GM18873 (cell line): Measurements from ENCODE around the gene PLD3.

ENCODE experiments used
- ATAC-seq: cut with Tn5 transposase; IDR thresholded peaks from one replicate; pipeline ENCODE4 v1.9.1; 2021; ENCODE audit warnings: mild to moderate bottlenecking, moderate library complexity, moderate number of reproducible peaks; ENCODE audit not compliant: unreplicated experiment, low FRiP score

PLD3 gene

DNA sequence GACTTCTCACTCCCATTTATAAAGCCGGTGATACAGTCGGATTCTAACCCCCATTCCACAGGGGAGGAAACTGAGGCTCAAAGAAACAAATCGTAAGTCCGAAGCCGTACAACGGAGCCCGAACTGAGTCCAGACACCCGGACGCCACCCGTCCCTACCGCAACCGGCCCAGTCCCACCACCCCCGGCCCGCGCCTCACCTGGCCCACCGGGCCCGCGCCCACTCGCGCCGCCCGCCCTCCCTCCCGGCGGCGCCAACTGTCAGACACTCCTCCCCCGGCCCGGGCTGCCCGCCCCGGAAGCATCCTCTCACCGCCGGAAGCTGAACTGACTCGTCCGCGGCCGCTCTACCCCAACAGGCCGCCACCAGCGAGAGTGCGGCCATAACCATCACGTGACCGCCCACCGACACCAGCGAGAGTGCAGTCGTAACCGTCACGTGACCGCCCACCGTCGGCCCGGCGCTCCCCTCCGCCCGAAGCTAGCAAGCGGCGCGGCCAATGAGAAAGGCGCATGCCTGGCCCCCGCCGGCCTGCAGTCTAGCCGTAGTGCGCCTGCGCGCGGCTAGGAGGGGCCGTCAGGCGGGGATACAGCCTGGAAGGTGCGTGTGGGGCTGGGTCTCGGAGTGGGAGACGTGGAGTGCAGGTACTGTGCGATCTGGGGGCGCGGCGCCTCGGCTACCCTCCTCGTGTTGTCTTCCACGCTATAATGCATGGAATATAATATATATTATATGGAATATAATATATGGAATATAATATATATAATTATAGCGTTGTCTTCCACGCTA is at the start of gene PLD3, which contains the start of gene C19orf47:
TSS of gene PLD3 (plus strand) at position 571 of the 789 bp plus-strand sequence. CDS start 17,789 bp downstream, outside the sequence.
TSS of gene C19orf47 (minus strand) at position 273 of the 789 bp plus-strand sequence. CDS start 6,540 bp downstream, outside the sequence.
- peak; percentile 88 for ATAC-seq

DNA sequence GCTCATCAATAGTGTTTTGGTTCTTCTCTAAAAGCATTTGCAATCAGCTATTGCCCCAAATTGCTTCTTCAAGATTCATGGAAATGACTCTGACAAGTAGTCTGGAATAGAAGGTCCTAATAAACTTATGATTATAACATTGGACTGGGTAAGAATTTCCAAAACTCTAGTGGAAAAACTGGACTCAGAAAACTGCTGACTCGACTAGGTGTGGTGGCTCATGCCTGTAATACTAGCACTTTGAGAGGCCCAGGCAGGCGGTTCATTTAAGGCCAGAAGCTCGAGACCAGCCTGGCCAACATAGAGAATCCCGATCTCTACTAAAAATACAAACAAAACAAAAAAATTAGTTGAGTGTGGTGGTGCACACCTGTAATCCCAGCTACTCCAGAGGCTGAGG is 47.8 kb upstream of the PLD3 start:
- no peak for ATAC-seq

DNA sequence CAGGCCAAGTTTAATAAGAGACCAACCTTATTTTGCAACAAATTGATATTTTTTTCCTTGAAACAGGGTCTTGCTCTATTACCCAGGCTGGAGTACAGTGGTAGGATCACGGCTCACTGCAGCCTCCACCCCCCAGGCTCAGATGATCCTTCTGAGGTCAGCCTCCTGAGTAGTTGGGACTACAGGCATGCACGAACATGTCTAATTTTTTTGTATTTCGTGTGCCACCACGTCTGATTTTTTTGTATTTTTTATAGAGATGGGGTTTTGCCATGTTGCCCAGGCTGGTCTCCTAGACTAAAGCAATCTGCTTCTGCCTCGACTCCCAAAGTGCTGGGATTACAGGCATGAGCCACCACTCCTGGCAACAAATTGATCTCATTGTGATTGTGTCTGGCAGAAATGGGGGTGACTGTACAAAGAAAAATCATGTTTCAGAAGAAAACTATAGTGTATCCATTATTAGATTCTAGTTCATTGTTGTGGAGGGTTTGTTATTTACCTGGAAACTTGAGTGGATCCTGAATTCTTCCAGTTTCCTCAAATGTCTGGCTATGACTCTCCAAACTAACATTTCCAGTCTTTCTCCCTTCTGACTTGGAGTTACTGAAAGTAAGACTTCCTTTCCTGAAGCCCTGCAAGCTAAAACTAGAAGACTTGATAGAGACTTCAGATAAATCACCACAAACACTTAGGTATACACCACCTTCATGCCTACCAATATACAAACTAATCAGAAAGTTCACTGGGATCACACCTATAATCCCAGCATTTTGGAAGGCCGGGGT is 46.1 kb upstream of the PLD3 start:
- no peak for ATAC-seq

GRCh38 chr19:40303765-40304164 is 44.7 kb upstream of the PLD3 start:
- no peak for ATAC-seq

- no peak for ATAC-seq
These were observed 44.2 kb upstream of the PLD3 start for GRCh38 chr19:40304306-40304705.

GRCh38 chr19:40305403-40305802 is 43.1 kb upstream of the PLD3 start:
- ATAC-seq: no peak

DNA sequence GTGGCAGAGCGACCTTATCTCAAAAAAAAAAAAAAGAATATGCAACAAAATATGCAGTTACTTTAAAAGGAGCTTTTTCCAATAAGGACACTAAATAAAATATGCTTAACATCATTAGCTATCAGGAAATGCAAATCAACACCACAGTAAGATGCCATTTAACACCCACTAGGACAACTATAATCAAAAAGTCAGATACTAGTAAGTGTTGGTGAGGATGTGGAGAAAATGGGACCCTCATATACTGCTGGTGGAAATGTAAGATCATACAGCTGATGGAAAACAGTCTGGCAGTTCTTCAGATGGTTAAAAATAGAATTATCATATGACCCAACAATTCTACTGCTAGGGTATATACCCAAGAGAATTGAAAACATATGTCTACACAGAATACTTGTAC is 38.8 kb upstream of the PLD3 start:
- no peak for ATAC-seq

- ATAC-seq: no peak
These were observed 36.0 kb upstream of the PLD3 start for GRCh38 chr19:40312533-40312932.

DNA sequence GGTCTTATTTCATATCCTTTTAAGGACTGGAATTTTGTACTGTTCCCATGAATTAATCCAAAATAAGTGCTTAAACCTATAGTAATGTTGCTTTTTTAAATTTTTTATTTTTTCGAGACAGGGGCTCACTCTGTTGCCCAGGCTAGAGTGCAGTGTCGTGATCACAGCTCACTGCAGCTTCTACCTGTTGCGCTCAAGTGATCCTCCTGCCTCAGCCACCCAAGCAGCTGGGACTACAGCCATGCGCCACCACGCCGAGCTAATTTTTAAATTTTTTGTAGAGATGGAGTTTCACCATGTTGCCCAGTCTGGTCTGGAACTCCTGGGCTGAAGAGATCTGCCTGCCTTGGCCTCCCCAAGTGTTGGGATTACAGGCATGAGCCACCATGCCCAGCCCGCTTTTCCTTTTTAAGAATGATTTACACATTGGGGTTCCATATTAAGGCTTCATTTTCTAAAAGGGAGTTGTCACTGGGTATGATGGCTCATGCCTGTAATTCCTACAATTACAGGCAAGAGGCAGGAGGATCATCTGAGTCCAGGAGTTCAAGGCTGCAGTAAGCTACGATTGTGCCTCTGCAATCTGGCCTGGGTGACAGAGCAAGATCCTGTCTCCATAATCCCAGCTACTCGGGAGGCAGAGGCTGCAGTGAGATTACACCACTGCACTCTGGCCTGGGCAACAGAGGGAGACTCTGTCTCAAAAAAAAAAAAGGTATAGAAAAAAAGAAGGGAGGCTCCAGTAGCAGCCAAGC is 35.1 kb upstream of the PLD3 start:
- ATAC-seq: no peak

DNA sequence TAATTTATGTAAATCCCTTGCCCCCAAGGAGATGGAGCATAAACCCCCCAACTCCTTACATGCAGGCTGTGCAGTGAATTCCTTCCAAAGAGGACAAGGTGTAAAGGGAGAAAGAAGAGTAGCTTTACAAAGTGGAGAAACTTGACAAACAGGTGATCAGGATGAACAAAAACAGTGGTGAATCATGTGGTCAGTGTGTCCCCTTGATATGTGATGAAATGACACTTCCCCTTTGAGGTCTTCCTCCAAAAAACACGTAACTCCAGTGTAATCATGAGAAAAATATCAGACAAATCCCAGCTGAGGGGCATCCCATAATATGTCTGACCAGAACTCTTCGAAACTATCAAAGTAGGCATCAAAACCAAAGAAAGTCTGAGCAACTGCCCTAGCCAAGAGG is 33.8 kb upstream of the PLD3 start:
- no peak for ATAC-seq

DNA sequence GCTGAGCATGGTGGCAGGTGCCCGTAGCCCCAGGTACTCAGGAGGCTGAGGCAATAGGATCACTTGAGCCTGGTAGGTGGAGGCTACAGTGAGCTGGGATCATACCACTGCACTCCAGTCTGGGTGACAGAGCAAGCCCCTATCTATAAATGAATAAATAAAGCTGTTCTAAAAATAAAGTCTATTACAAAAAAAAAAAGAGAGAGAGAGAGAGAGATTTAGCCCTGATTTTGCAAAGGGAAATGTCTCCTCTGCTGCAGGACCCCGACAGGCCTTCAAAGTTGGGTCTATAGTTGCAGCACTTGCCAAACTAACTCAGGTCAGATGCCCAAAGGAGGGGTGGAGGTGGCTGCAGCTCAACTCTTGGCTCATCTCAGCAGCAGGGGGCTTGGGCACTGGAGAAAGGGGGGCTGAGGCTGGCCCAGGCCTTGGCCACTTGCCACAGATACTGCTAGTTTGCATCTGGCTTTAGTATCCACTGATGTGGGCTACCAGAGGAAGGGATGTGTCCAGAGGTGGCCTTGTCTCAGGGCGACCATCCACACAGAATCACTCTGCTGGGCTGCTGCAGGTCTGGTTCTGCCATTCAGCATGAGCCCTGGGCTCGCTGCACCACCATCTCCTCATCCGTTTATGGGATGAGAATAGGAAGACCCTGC is 32.6 kb upstream of the PLD3 start:
- no peak for ATAC-seq

- ATAC-seq: no peak
These were observed 31.2 kb upstream of the PLD3 start for GRCh38 chr19:40317338-40317737.

- no peak for ATAC-seq
These were observed 27.9 kb upstream of the PLD3 start for GRCh38 chr19:40320558-40320935.

- no peak for ATAC-seq
These were observed 27.4 kb upstream of the PLD3 start for GRCh38 chr19:40321076-40321475.

DNA sequence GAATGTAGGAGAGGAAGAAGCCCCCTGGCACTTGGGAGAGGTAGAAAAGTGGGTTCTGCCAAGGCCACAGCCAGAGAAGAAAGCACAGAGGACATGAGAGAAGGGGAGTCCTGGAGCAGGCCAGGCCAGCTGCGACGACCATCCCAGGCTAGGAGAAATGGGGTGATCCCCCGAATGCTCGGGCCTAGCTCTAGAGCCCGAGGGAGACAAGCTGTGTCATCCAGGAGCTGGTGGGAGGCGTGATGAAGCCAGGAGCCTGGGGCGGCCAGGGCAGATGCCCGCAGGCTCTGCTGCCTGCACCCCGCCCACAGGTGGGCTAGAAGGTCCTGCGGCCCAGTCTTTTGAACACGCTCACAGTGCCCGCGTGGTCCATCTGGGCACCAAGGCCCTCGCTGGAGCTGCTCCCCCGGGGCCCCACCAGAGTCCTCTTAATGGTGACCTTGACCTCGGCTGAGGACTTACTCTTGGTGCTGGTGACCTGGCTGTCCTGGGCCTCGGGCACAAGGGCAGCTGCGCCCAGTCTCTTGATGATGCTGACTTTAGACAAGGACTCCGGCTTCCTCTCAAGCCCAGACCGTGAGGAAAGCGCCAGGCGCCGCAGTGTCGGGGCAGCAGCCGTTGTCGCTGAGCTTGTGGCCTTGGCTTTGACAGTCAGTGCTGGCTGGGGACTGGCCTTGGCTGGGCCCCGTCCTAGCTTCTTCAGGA is 26.8 kb upstream of the PLD3 start:
- ATAC-seq: no peak

DNA sequence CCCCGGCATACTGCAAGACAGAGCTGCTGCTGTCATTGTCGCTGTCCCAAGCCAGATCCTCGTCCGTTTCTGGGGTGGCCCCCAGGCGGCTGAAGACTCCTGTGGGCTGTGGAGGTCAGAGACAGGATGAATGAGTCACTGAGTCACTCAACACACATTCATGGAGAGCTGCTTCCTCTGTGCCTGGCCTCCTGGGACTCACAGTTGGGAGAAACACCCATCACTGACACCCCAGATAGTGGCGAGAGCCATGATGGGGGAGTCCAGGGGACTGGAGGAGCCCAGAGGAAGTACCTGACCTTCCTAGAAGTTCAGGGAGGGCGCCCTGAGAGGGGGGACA is 26.3 kb upstream of the PLD3 start:
- no peak for ATAC-seq

- ATAC-seq: no peak
These were observed 25.4 kb upstream of the PLD3 start for GRCh38 chr19:40322951-40323615.

DNA sequence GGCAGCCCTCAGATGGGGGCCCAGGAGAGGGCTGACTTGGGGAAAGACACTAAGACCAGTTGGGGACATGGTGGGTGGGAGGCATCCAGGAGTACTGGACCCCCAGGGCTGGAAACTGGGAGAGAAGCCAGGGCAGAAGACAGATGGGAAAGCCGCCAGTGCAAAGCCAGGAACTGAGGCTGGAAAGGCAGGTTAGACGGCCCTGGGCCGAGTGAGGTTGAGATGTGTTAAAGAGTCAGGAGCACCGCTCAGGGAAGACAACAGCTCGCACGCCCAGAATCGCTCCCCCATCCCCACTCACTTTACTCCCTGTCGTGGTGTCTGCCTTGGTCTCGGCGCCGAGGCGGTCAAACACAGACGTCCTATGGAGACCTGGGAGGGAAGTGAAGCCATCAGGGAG is 24.8 kb upstream of the PLD3 start:
- no peak for ATAC-seq

DNA sequence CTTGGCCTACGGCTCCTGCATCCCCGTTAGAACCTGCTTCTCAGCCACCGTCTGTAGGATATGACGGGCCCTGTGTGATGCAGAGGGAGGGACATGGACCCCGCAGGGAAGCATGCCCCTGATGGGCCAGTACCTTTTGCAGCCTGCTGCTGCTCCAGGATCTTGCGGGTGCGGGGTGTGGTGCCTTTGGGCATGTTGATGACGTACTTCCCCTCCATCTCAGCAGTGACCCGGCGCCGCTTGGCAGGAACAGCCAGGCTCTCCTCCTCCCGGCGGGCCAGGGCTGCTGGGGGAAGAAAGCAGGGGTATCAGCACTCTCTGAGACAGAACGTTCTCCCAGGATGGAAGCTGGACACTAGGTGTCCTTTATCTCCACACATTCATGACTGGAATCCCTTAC is 22.3 kb upstream of the PLD3 start:
- ATAC-seq: no peak
